Rectal smooth muscle tissue (tissue), 1 donor: ENCODE data around the gene EXOSC7.

Experiments used
- H3K27ac ChIP-seq: one replicate; pipeline ENCODE4 v1.7.0; 2013; ENCODE audit warnings: low read depth, low read length, inconsistent platforms
- H3K27me3 ChIP-seq: one replicate; pipeline ENCODE4 v1.7.0; 2013; ENCODE audit warnings: low read length; ENCODE audit not compliant: control insufficient read depth, insufficient read depth
- H3K36me3 ChIP-seq: one replicate; pipeline ENCODE4 v1.7.0; 2013; ENCODE audit warnings: low read length; ENCODE audit not compliant: control insufficient read depth, insufficient read depth
- H3K4me1 ChIP-seq: one replicate; pipeline ENCODE4 v1.7.0; 2013; ENCODE audit warnings: low read length; ENCODE audit not compliant: control insufficient read depth, insufficient read depth
- H3K4me3 ChIP-seq: one replicate; pipeline ENCODE4 v1.7.0; 2013; ENCODE audit warnings: low read length
- H3K9ac ChIP-seq: one replicate; pipeline ENCODE4 v1.7.0; 2013; ENCODE audit warnings: low read length

EXOSC7 gene

GRCh38 chr3:44988073-44988472, 12.0 kb downstream of the EXOSC7 start:
- Histone ChIP-seq H3K4me1 (no peaks in the 10 kb centered on the region), H3K9ac (no peak overlapping the region), H3K36me3 (peaks cover 5% of the 10 kb centered on the region), H3K27me3 (no peaks in the 10 kb centered on the region), H3K4me3 (no peak overlapping the region), H3K27ac (no peak overlapping the region)

- Histone ChIP-seq H3K4me3 (no peak overlapping the region), H3K4me1 (no peaks in the 10 kb centered on the region), H3K27me3 (no peaks in the 10 kb centered on the region), H3K9ac (no peak overlapping the region), H3K36me3 (peaks cover 5% of the 10 kb centered on the region), H3K27ac (no peak overlapping the region)
Observed at GRCh38 chr3:44989141-44989540, 13.1 kb downstream of the EXOSC7 start.

GRCh38 chr3:44989636-44990373, 13.8 kb downstream of the EXOSC7 start:
- Histone ChIP-seq H3K4me3 (no peak overlapping the region), H3K27me3 (no peaks in the 10 kb centered on the region), H3K9ac (no peak overlapping the region), H3K36me3 (peaks cover 5% of the 10 kb centered on the region), H3K27ac (no peak overlapping the region), H3K4me1 (no peaks in the 10 kb centered on the region)

- Histone ChIP-seq H3K4me3 (no peak overlapping the region), H3K36me3 (peaks cover 5% of the 10 kb centered on the region), H3K9ac (no peak overlapping the region), H3K4me1 (no peaks in the 10 kb centered on the region), H3K27ac (no peak overlapping the region), H3K27me3 (no peaks in the 10 kb centered on the region)
Observed at GRCh38 chr3:44991326-44991725, 15.3 kb downstream of the EXOSC7 start.

- peaks cover 5% of the 10 kb centered on the region for H3K36me3 ChIP-seq
- H3K9ac ChIP-seq, result no peak overlapping the region
- no peaks in the 10 kb centered on the region for H3K27me3 ChIP-seq
- no peak overlapping the region for H3K4me3 ChIP-seq
- no peaks in the 10 kb centered on the region for H3K4me1 ChIP-seq
- H3K27ac ChIP-seq, result no peak overlapping the region
Observed at GRCh38 chr3:44992555-44993470, 16.8 kb downstream of the EXOSC7 start.

GRCh38 chr3:44993471-44994205, 17.6 kb downstream of the EXOSC7 start:
- Histone ChIP-seq H3K4me1 (no peaks in the 10 kb centered on the region), H3K27ac (no peak overlapping the region), H3K27me3 (no peaks in the 10 kb centered on the region), H3K36me3 (peaks cover 5% of the 10 kb centered on the region), H3K9ac (no peak overlapping the region), H3K4me3 (no peak overlapping the region)

- H3K27me3 ChIP-seq, result no peaks in the 10 kb centered on the region
- H3K4me3 ChIP-seq, result no peak overlapping the region
- no peaks in the 10 kb centered on the region for H3K4me1 ChIP-seq
- H3K27ac ChIP-seq, result no peak overlapping the region
- H3K9ac ChIP-seq, result no peak overlapping the region
- peaks cover 10% of the 10 kb centered on the region for H3K36me3 ChIP-seq
Observed at GRCh38 chr3:44995142-44995770, 19.2 kb downstream of the EXOSC7 start.

GRCh38 chr3:44996556-44996969, 20.5 kb downstream of the EXOSC7 start:
- Histone ChIP-seq H3K4me3 (no peak overlapping the region), H3K9ac (no peak overlapping the region), H3K36me3 (peaks cover 9% of the 10 kb centered on the region), H3K27me3 (no peaks in the 10 kb centered on the region), H3K4me1 (no peaks in the 10 kb centered on the region), H3K27ac (no peak overlapping the region)

GRCh38 chr3:44999782-45000181, 23.7 kb downstream of the EXOSC7 start:
- H3K4me1 ChIP-seq, result no peaks in the 10 kb centered on the region
- H3K4me3 ChIP-seq, result no peak overlapping the region
- no peak overlapping the region for H3K27ac ChIP-seq
- no peaks in the 10 kb centered on the region for H3K27me3 ChIP-seq
- H3K36me3 ChIP-seq, result peaks cover 12% of the 10 kb centered on the region
- no peak overlapping the region for H3K9ac ChIP-seq

GRCh38 chr3:45000823-45001222, 24.8 kb downstream of the EXOSC7 start:
- Histone ChIP-seq H3K36me3 (peaks cover 17% of the 10 kb centered on the region), H3K4me3 (no peak overlapping the region), H3K27me3 (no peaks in the 10 kb centered on the region), H3K27ac (no peak overlapping the region), H3K9ac (no peak overlapping the region), H3K4me1 (no peaks in the 10 kb centered on the region)

- H3K4me1 ChIP-seq, result no peaks in the 10 kb centered on the region
- H3K27ac ChIP-seq, result no peak overlapping the region
- no peak overlapping the region for H3K9ac ChIP-seq
- no peak overlapping the region for H3K4me3 ChIP-seq
- peaks cover 17% of the 10 kb centered on the region for H3K36me3 ChIP-seq
- no peaks in the 10 kb centered on the region for H3K27me3 ChIP-seq
Observed at GRCh38 chr3:45001738-45002137, 25.7 kb downstream of the EXOSC7 start.

- H3K9ac ChIP-seq, result no peak overlapping the region
- peaks cover 17% of the 10 kb centered on the region for H3K36me3 ChIP-seq
- no peak overlapping the region for H3K4me3 ChIP-seq
- no peaks in the 10 kb centered on the region for H3K27me3 ChIP-seq
- no peaks in the 10 kb centered on the region for H3K4me1 ChIP-seq
- H3K27ac ChIP-seq, result no peak overlapping the region
Observed at GRCh38 chr3:45002139-45002660, 26.2 kb downstream of the EXOSC7 start.
